Endothelial cell of umbilical vein (primary cell): ENCODE measurements around the gene URGCP.

Experiments
- CTCF ChIP-seq, 2 donors: IDR thresholded peaks; 1 replicate in 1 of 2; 2 replicates in 1 of 2; pipeline ENCODE4 v1.5.1; 2011; ENCODE audit warnings: low read length in 2 of 2, mild to moderate bottlenecking in 2 of 2, moderate library complexity in 2 of 2, control low read depth in 1 of 2, inconsistent platforms in 1 of 2, low read depth in 1 of 2; ENCODE audit not compliant: insufficient read depth in 1 of 2; ENCODE audit errors: extremely low read depth in 1 of 2
- EZH2 ChIP-seq: IDR thresholded peaks from 2 replicates; pipeline ENCODE4 v1.6.1; 2012; ENCODE audit warnings: borderline replicate concordance, low read depth, mild to moderate bottlenecking, moderate library complexity, low read length, inconsistent platforms; ENCODE audit not compliant: severe bottlenecking
- FOS ChIP-seq: IDR thresholded peaks from 2 replicates; pipeline ENCODE4 v1.6.1; 2011; ENCODE audit warnings: mild to moderate bottlenecking, low read length, moderate library complexity, borderline replicate concordance; ENCODE audit not compliant: insufficient read depth
- GATA2 ChIP-seq: IDR thresholded peaks from 2 replicates; pipeline ENCODE4 v1.7.0; 2011; ENCODE audit warnings: low read depth, mild to moderate bottlenecking, moderate library complexity, mixed read lengths, low read length; ENCODE audit not compliant: insufficient read length, insufficient read depth
- JUN ChIP-seq: IDR thresholded peaks from 2 replicates; pipeline ENCODE4 v1.6.1; 2011; ENCODE audit warnings: borderline replicate concordance, low read depth; ENCODE audit not compliant: insufficient read length, insufficient read depth
- MAX ChIP-seq: IDR thresholded peaks from 2 replicates; pipeline ENCODE4 v1.6.1; 2011; ENCODE audit not compliant: insufficient read depth, insufficient read length
- MYC ChIP-seq: IDR thresholded peaks from one replicate; pipeline ENCODE4 v1.6.1; 2011; ENCODE audit warnings: mild to moderate bottlenecking, low read depth, low read length
- POLR2A ChIP-seq: IDR thresholded peaks from 2 replicates; pipeline ENCODE4 v1.6.1; 2012; ENCODE audit warnings: low read depth, mild to moderate bottlenecking, control low read depth, low read length
- POLR2AphosphoS5 ChIP-seq: IDR thresholded peaks from 2 replicates; pipeline ENCODE4 v1.6.1; 2012; ENCODE audit warnings: low read depth, mild to moderate bottlenecking, control low read depth, low read length, moderate library complexity; ENCODE audit not compliant: insufficient read depth

GRCh38 chr7:43849047-43849446 lies 57.3 kb downstream of the URGCP start:
- TF ChIP-seq JUN (no peak), CTCF (IDR thresholded peaks at IDR 0.05; ENCODE audit: extremely low read depth in 1 of 2, insufficient read depth in 1 of 2, low read depth in 1 of 2, low read length in 2 of 2) (no peak), POLR2A (no peak), MAX (no peak), EZH2 (no peak), POLR2AphosphoS5 (no peak), MYC (no peak), FOS (no peak), GATA2 (no peak)
